ENCODE data around the gene SLC15A3. TPM values are rescaled to one million over a fixed set of nuclear protein-coding genes. Genes with fewer than 3 reads are reported as not detected.

SLC15A3 gene
- total RNA-seq, 8 experiments from 2014 or later = 0.73 to 24.5 (median 5.8) TPM

DNA sequence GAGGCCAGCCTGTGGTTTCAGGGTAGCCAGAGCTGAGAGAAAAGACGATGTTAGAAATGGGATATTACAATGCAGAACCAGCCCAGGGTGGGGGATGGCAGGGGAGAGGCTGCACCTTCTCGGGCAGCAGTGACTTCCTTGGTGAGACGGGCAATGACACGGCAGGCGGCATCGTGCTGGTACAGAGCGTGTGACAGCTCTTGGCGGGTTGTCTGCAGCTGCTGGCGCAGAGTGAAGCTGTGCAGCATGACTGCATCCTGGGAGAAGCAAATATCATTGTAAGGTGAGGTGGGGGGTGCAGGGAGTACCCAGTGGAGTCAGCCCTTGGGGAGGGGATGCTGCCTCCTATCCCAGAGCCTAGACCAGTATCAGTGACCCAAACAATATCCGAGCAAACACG lies 49.4 kb downstream of the SLC15A3 start:
- ATAC-seq (replicated peaks in 6 of 8) = no peak
- no peak overlapping the region for H3K4me3 ChIP-seq
- H3K27ac ChIP-seq = no peak overlapping the region
- peaks cover 11 to 12% of the 10 kb centered on the region in 2 donors for H3K4me1 ChIP-seq (replicated peaks in 1 of 2)
- in situ Hi-C loops (cut with MboI; ENCODE audit: low pct_unique_long_range_greater_than_20kb in 2 of 9, low sequenced_read_pairs in 9 of 9, unreplicated experiment in 9 of 9) = no loop called here
- WGBS, 10 experiments = 100% methylated on average over 2 to 4 of the region's 11 CpGs; no CpG with 5 or more reads in 8 of the 10 experiments

DNA sequence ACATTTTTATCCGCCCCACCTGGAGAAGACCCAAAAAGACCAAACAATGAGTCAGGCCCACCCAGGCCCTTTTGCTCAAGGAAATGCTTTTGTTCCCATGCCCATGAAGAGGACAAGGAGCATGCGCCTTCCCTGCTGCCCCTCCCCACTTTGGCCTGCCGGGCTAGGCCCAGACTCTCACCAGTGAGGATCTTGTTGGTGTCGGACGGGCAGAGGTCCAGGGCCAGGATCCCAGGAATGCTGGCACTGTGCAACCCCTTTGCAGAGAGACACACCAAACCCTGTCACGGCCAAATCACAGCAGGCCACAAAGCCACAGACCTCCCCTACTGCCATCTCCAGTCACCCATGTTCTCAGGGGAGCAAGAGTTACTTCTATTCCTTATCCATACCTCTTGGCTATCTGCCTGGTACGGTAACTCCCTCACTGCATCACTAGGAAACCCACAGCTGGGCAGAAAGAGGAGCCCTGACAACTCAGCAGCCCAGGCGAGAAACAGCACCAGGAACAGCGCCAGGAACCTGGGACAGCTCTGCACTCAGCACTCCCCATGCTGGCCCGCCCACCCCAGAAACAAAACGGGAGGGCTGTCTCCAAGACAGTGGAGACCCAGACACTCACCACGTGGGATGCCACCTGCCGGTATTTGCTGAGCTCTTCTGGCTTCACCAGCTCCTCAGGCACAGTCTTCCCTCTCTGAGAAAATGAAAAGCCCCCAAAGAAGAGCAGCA lies 51.1 kb downstream of the SLC15A3 start:
- ATAC-seq (replicated peaks in 6 of 8) = no peak
- WGBS, 10 experiments = 32 to 100% (median 93%) methylated on average over 1 to 6 of the region's 13 CpGs; no CpG with 5 or more reads in 5 of the 10 experiments
- Histone ChIP-seq H3K27ac (no peak overlapping the region), H3K4me3 (no peak overlapping the region), H3K4me1 (replicated peaks in 1 of 2) (peaks cover 11 to 12% of the 10 kb centered on the region in 2 donors)
- in situ Hi-C loops (cut with MboI; ENCODE audit: low pct_unique_long_range_greater_than_20kb in 2 of 9, low sequenced_read_pairs in 9 of 9, unreplicated experiment in 9 of 9) = no loop called here

GRCh38 chr11:60899977-60900376 lies 52.0 kb downstream of the SLC15A3 start:
- Histone ChIP-seq H3K4me3 (no peak overlapping the region), H3K4me1 (replicated peaks in 1 of 2) (peaks cover 8% of the 10 kb centered on the region in 2 donors), H3K27ac (no peak overlapping the region)
- 20 to 100% (median 87%) methylated on average over 1 to 4 of the region's 4 CpGs for WGBS, 10 experiments
- in situ Hi-C loops (cut with MboI; ENCODE audit: low pct_unique_long_range_greater_than_20kb in 2 of 9, low sequenced_read_pairs in 9 of 9, unreplicated experiment in 9 of 9) = loop anchor here in 1 of 9 experiments (10.0 kb wide), 1 partner anchor 65 kb away; no protein-coding TSS in a partner anchor
- ATAC-seq (replicated peaks in 6 of 8) = no peak

- Histone ChIP-seq H3K4me1 (replicated peaks in 1 of 2) (peaks cover 1% of the 10 kb centered on the region in 2 donors), H3K27ac (no peak overlapping the region), H3K4me3 (no peak overlapping the region)
- 42 to 67% (median 58%) methylated on average over 1 to 12 of the region's 12 CpGs for WGBS, 10 experiments
- peak; percentile 56 to 93 (median 74) for ATAC-seq (replicated peaks in 6 of 8)
- in situ Hi-C loops (cut with MboI; ENCODE audit: low pct_unique_long_range_greater_than_20kb in 2 of 9, low sequenced_read_pairs in 9 of 9, unreplicated experiment in 9 of 9) = loop anchor here in 1 of 9 experiments (10.0 kb wide), 1 partner anchor 64 kb away; no protein-coding TSS in a partner anchor
Measured at GRCh38 chr11:60899046-60899936, 52.7 kb downstream of the SLC15A3 start.

DNA sequence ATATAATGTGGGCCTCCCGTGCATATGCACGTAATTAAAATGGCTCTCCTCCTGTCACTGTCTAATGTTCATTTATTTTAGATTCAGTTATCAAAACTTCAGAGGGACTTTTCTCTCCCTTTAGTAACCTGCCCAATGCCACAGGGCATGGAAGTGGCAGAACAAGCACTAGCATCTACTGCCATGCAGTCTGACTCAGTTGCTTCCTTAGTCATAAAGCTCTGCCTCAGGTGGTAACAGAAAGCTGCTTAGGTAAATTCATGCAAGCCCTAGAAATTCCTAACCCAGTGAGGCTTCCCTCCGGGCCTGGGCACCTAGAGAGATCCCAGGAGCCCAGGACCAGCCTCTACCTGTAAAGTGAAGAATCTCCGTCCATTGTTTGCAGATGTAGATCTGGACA lies 54.5 kb downstream of the SLC15A3 start:
- no peak for ATAC-seq (replicated peaks in 6 of 8)
- H3K27ac ChIP-seq = no peak overlapping the region
- no peak overlapping the region for H3K4me3 ChIP-seq
- H3K4me1 ChIP-seq (replicated peaks in 1 of 2) = no peaks in the 10 kb centered on the region
- in situ Hi-C loops (cut with MboI; ENCODE audit: low pct_unique_long_range_greater_than_20kb in 2 of 9, low sequenced_read_pairs in 9 of 9, unreplicated experiment in 9 of 9) = loop anchor here in 1 of 9 experiments (10.0 kb wide), 1 partner anchor 63 kb away; no protein-coding TSS in a partner anchor
- 71 to 96% (median 86%) methylated on average over 2 to 4 of the region's 4 CpGs; no CpG with 5 or more reads in 3 of the 10 experiments for WGBS, 10 experiments

- WGBS, 10 experiments = 71 to 100% (median 94%) methylated on average over 1 to 5 of the region's 5 CpGs
- ATAC-seq (replicated peaks in 6 of 8) = no peak
- Histone ChIP-seq H3K27ac (no peak overlapping the region), H3K4me1 (replicated peaks in 1 of 2) (no peaks in the 10 kb centered on the region), H3K4me3 (no peak overlapping the region)
- in situ Hi-C loops (cut with MboI; ENCODE audit: low pct_unique_long_range_greater_than_20kb in 2 of 9, low sequenced_read_pairs in 9 of 9, unreplicated experiment in 9 of 9) = loop anchor here in 1 of 9 experiments (10.0 kb wide), 1 partner anchor 61 kb away; no protein-coding TSS in a partner anchor
Measured at GRCh38 chr11:60895687-60896086, 56.3 kb downstream of the SLC15A3 start.

DNA sequence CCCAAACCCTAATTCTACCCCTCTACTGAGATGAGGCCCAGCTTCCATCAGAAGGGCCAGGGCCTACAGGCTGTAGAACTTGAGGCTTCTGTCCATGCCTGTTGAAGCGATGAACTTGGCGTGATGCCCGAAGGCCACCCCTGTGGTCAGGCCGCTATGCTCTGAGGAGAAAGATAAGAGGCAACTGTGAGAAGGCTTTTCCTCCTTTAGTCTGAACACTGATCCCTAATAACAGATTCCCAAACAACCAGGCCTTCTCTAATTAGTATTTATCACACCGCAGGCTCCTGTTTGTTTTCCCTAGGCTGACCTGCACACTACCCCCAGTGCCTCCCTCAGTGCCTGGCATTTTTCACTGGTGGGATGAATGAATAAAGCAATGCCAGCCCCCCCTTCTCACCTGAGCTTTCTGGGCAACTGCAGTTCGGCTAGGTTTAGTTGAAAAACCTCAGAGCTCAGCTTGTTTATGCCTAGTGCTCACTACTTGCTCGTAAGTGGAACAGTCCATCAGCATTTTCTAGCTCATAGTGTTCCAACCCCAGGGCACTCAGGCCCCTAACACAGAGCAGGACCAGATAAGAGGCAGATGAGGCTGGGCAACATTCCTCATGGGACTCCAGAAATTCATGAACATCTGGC lies 60.8 kb downstream of the SLC15A3 start:
- in situ Hi-C loops (cut with MboI; ENCODE audit: low pct_unique_long_range_greater_than_20kb in 2 of 9, low sequenced_read_pairs in 9 of 9, unreplicated experiment in 9 of 9) = loop anchor here in 1 of 9 experiments (10.0 kb wide), 1 partner anchor 56 kb away; no protein-coding TSS in a partner anchor
- H3K27ac ChIP-seq = no peak overlapping the region
- WGBS, 10 experiments = 75 to 100% (median 96%) methylated on average over 1 to 4 of the region's 7 CpGs; no CpG with 5 or more reads in 2 of the 10 experiments

DNA sequence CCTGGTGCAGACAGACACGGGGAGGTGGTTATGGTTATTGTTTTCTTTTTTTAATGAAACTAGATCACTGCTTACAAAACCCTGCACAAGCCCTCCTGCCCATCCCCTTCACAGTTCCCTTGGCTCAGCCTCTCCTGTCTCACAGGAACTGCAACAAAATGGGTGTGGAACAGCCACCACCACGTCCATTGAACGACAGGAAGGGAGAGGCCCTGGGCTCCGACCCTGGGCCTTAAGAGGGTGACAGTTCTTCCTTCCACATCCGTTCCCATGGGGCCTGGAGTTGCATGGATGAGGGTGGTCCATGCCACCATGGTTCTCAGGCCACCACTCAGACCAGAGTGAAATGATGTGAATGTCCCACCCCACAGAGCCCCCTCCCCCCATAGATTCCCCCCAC lies 61.3 kb downstream of the SLC15A3 start:
- no peaks in the 10 kb centered on the region for H3K4me1 ChIP-seq (replicated peaks in 1 of 2)
- WGBS, 10 experiments = 73 to 100% (median 90%) methylated on average over 1 to 3 of the region's 5 CpGs; no CpG with 5 or more reads in 6 of the 10 experiments
- no peak overlapping the region for H3K4me3 ChIP-seq
- no peak for ATAC-seq (replicated peaks in 6 of 8)
- in situ Hi-C loops (cut with MboI; ENCODE audit: low pct_unique_long_range_greater_than_20kb in 2 of 9, low sequenced_read_pairs in 9 of 9, unreplicated experiment in 9 of 9) = loop anchor here in 1 of 9 experiments (10.0 kb wide), 1 partner anchor 56 kb away; no protein-coding TSS in a partner anchor
- H3K27ac ChIP-seq = no peak overlapping the region

More for the DNA sequence above, 60.8 kb downstream of the SLC15A3 start:
- H3K4me1 ChIP-seq (replicated peaks in 1 of 2) = no peaks in the 10 kb centered on the region
- H3K4me3 ChIP-seq = no peak overlapping the region
- no peak for ATAC-seq (replicated peaks in 6 of 8)

GRCh38 chr11:60889869-60890311 lies 62.1 kb downstream of the SLC15A3 start:
- Histone ChIP-seq H3K4me1 (replicated peaks in 1 of 2) (no peaks in the 10 kb centered on the region), H3K4me3 (no peak overlapping the region), H3K27ac (no peak overlapping the region)
- in situ Hi-C loops (cut with MboI; ENCODE audit: low pct_unique_long_range_greater_than_20kb in 2 of 9, low sequenced_read_pairs in 9 of 9, unreplicated experiment in 9 of 9) = loop anchor here in 1 of 9 experiments (10.0 kb wide), 1 partner anchor 55 kb away; no protein-coding TSS in a partner anchor
- no peak for ATAC-seq (replicated peaks in 6 of 8)
- 67 to 100% (median 86%) methylated on average over 1 to 5 of the region's 6 CpGs; no CpG with 5 or more reads in 1 of the 10 experiments for WGBS, 10 experiments

GRCh38 chr11:60887556-60887955 lies 64.4 kb downstream of the SLC15A3 start:
- WGBS, 10 experiments = 30 to 100% (median 77%) methylated on average over 2 to 3 of the region's 5 CpGs; no CpG with 5 or more reads in 3 of the 10 experiments
- Histone ChIP-seq H3K4me3 (no peak overlapping the region), H3K27ac (no peak overlapping the region), H3K4me1 (replicated peaks in 1 of 2) (no peaks in the 10 kb centered on the region)
- ATAC-seq (replicated peaks in 6 of 8) = peak in 5 of 8 experiments; percentile 19 to 92 (median 88)
- in situ Hi-C loops (cut with MboI; ENCODE audit: low pct_unique_long_range_greater_than_20kb in 2 of 9, low sequenced_read_pairs in 9 of 9, unreplicated experiment in 9 of 9) = no loop called here
